WERI-Rb-1 (cell line): ENCODE results near the gene POLDIP3.
A peak's percentile ranks its signal among the peaks of the same experiment; 100 is the strongest.

Experiments
- DNase-seq: peaks from one replicate; pipeline ENCODE4 v3.0.0-alpha.2; 2020
- H3K27ac ChIP-seq: fragments of 250-450 bp; sonication (Bioruptor Pico); 2 replicates; pipeline ENCODE4 v1.5.1; 2020; ENCODE audit warnings: mild to moderate bottlenecking, moderate library complexity
- H3K27me3 ChIP-seq: fragments of 250-450 bp; sonication (Bioruptor Pico); 2 replicates; pipeline ENCODE4 v1.5.1; 2021; ENCODE audit warnings: mild to moderate bottlenecking, low read depth, moderate library complexity; ENCODE audit not compliant: insufficient read depth, severe bottlenecking
- H3K36me3 ChIP-seq: fragments of 250-450 bp; sonication (Bioruptor Pico); 2 replicates; pipeline ENCODE4 v1.5.1; 2020; ENCODE audit warnings: mild to moderate bottlenecking, moderate library complexity
- H3K4me3 ChIP-seq: 2 replicates; pipeline ENCODE4 v1.5.1; 2011; ENCODE audit warnings: low read depth, mild to moderate bottlenecking, control low read depth, low read length
- H3K9me3 ChIP-seq: fragments of 250-450 bp; sonication (Bioruptor Pico); 2 replicates; pipeline ENCODE4 v1.5.1; 2021; ENCODE audit warnings: mild to moderate bottlenecking, moderate library complexity; ENCODE audit not compliant: severe bottlenecking
- CTCF ChIP-seq: IDR thresholded peaks from 2 replicates; pipeline ENCODE4 v1.5.1; 2011; ENCODE audit warnings: low read depth, mild to moderate bottlenecking, control low read depth, inconsistent platforms, low read length

Gene POLDIP3

DNA sequence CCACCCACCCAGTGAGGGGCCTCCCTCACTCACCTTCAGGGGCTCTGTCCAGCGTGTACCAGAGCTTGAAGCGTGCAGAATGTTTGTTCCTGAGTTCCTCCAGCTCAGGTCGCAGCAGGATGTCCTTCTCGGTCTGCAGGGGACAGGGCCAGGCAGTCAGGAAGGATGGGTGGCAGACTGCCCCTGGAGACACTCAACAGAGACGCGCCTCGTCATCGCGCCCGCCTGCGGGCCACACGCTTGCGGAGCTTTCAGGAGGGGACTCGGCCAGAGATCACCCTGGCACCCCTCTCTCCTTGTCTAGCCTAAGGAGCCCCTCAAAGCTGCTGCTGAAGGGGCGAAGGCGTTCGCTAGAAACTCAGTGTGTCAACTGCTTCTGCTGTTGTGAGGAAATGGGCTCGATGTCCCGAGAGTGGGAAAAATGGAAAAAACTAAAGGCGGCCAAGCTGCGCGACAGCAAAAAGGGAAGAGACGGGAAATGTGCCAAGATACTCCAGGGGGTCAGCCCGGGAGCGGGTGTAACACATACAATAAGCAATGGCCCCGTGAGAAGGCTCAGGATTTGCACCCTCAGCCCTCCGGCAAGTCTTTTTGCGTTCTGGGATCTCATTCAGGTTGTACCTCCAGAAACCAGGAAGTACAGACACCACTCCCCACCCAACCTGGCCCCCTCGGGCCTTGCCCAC, 9.2 kb upstream of the POLDIP3 start:
- Histone ChIP-seq H3K27me3 (no peaks in the 10 kb centered on the region), H3K36me3 (peaks cover 37% of the 10 kb centered on the region), H3K9me3 (no peaks in the 10 kb centered on the region), H3K27ac (no peak overlapping the region), H3K4me3 (no peak overlapping the region)
- DNase-seq, result no peak
- no peak for TF ChIP-seq CTCF

DNA sequence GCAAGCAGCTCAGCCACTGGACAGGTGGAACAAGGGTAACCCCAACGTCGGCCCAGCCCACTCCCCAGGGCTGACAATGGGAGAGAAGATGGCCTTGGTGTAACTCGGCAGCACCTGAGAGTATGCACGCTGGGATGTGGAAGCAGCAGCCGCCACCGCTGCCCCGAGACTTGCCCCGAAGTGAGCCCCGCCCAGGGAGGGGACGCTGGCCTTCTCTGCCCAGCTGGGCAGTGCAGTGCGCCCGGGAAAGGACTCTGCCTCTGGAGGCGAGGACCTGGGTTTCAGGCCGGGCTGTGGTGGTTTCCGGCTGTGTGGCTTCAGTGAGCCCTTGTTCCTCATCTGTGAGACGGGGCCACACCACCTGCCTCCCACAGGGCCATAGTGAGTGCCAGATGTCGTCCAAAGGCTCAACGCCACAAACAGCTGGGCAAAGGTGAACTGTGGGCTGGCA, 8.6 kb upstream of the POLDIP3 start:
- no peak overlapping the region for H3K4me3 ChIP-seq
- no peaks in the 10 kb centered on the region for H3K27me3 ChIP-seq
- peaks cover 32% of the 10 kb centered on the region for H3K36me3 ChIP-seq
- H3K9me3 ChIP-seq, result no peaks in the 10 kb centered on the region
- no peak for TF ChIP-seq CTCF
- no peak overlapping the region for H3K27ac ChIP-seq
- DNase-seq, result no peak

GRCh38 chr22:42622061-42622710, 7.5 kb upstream of the POLDIP3 start:
- H3K9me3 ChIP-seq, result no peaks in the 10 kb centered on the region
- H3K27ac ChIP-seq, result no peak overlapping the region
- H3K4me3 ChIP-seq, result no peak overlapping the region
- TF ChIP-seq CTCF, result no peak
- no peak for DNase-seq
- peaks cover 27% of the 10 kb centered on the region for H3K36me3 ChIP-seq
- H3K27me3 ChIP-seq, result no peaks in the 10 kb centered on the region

- TF ChIP-seq CTCF, result peak; percentile 96
- peaks cover 24% of the 10 kb centered on the region for H3K36me3 ChIP-seq
- H3K9me3 ChIP-seq, result no peaks in the 10 kb centered on the region
- no peak overlapping the region for H3K27ac ChIP-seq
- DNase-seq, result peak; percentile 78
- H3K4me3 ChIP-seq, result no peak overlapping the region
- no peaks in the 10 kb centered on the region for H3K27me3 ChIP-seq
Observed at GRCh38 chr22:42621505-42622002, 6.9 kb upstream of the POLDIP3 start.

- no peak for DNase-seq
- Histone ChIP-seq H3K27me3 (no peaks in the 10 kb centered on the region), H3K4me3 (no peak overlapping the region), H3K27ac (no peak overlapping the region), H3K9me3 (no peaks in the 10 kb centered on the region), H3K36me3 (peaks cover 18% of the 10 kb centered on the region)
- TF ChIP-seq CTCF, result no peak
Observed at GRCh38 chr22:42620084-42620483, 5.4 kb upstream of the POLDIP3 start.
